Epithelial cell of esophagus (primary cell): ENCODE results near the gene ZYX.
"Not testable (repeated sequence)": the region's sequence is repeated elsewhere in the genome, so short reads cannot be mapped to it uniquely, and the experiment has no call there.

Experiments used
- DNase-seq: peaks from one replicate; pipeline ENCODE4 v3.0.0; 2010; ENCODE audit warnings: low read depth
- H3K4me3 ChIP-seq: 2 replicates; pipeline ENCODE4 v1.5.1; 2011; ENCODE audit warnings: mild to moderate bottlenecking, low read length, control low read depth
- TF ChIP-seq, protein P1 (sequence below): IDR thresholded peaks from 2 replicates; pipeline ENCODE4 v1.5.1; 2011; ENCODE audit warnings: low read depth, mild to moderate bottlenecking, low read length, control low read depth, inconsistent platforms; ENCODE audit not compliant: insufficient read depth; ENCODE audit errors: missing control alignments

Gene ZYX

GRCh38 chr7:143399642-143400041, 18.5 kb downstream of the ZYX start:
- DNase-seq = no peak
- H3K4me3 ChIP-seq = no peak overlapping the region
- TF ChIP-seq, protein P1, sequence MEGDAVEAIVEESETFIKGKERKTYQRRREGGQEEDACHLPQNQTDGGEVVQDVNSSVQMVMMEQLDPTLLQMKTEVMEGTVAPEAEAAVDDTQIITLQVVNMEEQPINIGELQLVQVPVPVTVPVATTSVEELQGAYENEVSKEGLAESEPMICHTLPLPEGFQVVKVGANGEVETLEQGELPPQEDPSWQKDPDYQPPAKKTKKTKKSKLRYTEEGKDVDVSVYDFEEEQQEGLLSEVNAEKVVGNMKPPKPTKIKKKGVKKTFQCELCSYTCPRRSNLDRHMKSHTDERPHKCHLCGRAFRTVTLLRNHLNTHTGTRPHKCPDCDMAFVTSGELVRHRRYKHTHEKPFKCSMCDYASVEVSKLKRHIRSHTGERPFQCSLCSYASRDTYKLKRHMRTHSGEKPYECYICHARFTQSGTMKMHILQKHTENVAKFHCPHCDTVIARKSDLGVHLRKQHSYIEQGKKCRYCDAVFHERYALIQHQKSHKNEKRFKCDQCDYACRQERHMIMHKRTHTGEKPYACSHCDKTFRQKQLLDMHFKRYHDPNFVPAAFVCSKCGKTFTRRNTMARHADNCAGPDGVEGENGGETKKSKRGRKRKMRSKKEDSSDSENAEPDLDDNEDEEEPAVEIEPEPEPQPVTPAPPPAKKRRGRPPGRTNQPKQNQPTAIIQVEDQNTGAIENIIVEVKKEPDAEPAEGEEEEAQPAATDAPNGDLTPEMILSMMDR = no peak

DNA sequence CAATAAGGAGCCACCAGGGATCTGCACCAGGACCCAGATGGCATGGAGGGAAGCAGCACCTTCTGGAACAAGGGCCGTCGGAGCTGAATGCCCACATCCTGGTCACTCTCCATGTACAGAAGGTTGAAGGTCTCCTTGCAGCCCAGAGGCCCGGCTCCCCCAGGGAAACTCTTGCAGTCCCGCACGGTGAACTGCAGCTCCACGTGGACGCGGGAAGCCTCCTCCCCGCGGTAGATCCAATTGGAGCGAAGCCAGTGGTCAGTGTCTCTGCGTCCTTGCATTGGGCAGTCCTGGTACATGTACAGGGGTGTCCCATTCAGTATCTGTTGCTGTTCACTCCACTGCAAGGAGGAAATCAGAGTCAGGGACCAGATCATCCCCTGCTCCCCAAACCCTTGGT, 20.1 kb downstream of the ZYX start:
- DNase-seq = no peak
- no peak overlapping the region for H3K4me3 ChIP-seq
- TF ChIP-seq, protein P1 = no peak

DNA sequence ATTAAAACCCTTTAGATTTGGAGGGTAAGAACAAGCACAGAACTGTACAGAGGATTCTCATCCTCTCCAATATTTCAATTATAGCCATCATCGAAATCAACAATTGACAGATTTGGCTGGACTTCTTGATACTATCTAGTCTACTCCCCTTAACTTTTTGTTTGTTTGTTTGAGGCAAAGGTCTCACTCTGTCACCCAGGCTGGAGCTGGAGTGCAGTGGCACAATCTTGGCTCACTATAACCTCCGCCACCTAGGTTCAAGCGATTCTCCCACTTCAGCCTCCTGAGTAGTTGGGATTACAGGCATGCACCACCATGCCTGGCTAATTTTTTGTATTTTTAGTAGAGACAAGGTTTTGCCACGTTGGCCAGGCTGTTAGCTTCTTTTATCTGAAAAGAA, 21.1 kb downstream of the ZYX start:
- DNase-seq, H3K4me3 ChIP-seq: not testable (repeated sequence)

GRCh38 chr7:143405173-143406001, 24.2 kb downstream of the ZYX start:
- no peak for DNase-seq
- no peak overlapping the region for H3K4me3 ChIP-seq
- TF ChIP-seq, protein P1 = no peak

GRCh38 chr7:143406002-143406357, 24.8 kb downstream of the ZYX start:
- TF ChIP-seq, protein P1 = no peak
- DNase-seq = no peak
- H3K4me3 ChIP-seq = no peak overlapping the region

DNA sequence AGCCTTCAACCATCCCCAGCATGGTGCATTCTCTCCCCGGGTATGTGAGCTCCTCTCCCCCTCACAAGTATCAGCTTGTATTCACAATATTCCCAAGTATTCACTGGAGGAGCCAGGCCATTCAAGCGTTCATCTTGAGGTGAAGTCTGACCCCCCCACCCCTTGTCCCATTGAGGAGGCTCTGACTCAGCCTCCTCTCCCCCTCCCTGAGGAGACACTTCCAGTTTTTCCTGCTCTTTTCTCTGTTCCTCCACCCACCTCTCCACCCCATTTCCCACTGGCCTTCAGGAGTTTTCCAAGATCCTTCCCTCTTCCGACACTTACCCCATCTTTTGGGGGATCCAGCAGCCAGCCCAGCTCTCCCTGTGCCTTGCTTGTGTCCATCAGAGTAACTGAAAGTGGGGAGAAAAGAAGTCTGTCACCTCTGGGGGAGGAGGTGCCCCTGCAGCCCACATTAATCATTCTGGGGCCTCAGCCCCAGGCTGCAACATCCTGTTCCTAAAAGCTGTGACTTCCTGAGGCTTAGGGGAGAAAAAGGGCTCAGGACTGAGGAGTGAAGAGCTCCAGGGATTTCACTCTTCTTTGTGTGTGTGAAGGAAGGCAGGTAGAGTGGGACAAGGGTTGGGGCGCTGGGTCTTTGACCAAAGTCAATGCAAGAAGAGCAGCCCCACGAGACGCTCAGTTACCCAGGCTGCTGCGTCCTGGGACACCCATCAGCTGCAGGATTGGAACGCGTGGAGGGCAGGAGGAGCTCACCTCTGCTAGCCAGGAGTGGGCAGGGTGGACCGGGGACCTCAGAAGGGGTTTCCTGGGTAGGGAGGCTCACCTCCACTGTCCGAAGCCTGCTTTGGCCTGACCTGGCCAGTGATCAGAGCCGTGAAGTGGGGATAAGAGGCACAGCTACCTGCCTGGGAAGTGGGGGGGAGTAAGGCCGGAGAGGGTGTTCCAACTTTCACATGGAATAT, 26.4 kb downstream of the ZYX start:
- DNase-seq = peak; percentile 66
- peak overlapping the region; percentile 86 for H3K4me3 ChIP-seq

DNA sequence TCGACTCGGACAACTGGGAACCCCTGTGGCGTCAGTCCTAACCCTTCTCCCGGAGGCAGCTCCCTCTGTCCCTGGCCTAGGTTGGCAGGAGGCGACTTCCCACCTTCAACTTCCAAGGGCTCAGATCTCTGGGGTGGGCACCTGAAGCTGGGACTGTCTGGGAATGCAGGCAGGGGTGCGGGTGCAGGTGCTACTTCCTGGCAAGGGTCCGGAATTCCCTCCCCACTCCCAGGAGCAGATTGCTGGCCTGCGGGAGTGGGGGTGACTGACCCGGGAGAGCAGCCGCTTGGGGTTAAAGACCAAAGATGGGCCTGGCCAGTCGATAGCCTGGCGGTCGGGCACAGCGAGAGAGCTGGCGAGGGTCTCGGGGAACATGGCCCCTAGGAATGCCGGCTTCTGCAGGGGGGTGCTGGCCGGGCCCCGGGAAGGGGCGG, 27.1 kb downstream of the ZYX start:
- H3K4me3 ChIP-seq = peak overlapping the region; percentile 86
- no peak for DNase-seq
- TF ChIP-seq, protein P1 = no peak

More for the DNA sequence above, 26.4 kb downstream of the ZYX start:
- TF ChIP-seq, protein P1 = no peak
